22Rv1 (cell line): ENCODE data around the gene ARHGAP18.

Experiments
- CTCF ChIP-seq: fragments of 450-650 bp; IDR thresholded peaks from 2 replicates; pipeline ENCODE4 v1.5.1; 2017; ENCODE audit warnings: mild to moderate bottlenecking
- ZFX ChIP-seq: fragments of 450-650 bp; IDR thresholded peaks from 2 replicates; pipeline ENCODE4 v1.6.1; 2017; ENCODE audit warnings: antibody characterized with exemption, borderline replicate concordance

GRCh38 chr6:129552413-129552812, 157.6 kb downstream of the ARHGAP18 start:
- TF ChIP-seq CTCF (no peak), ZFX (no peak)
